GM10847 (cell line): ENCODE data around the gene RPA1.

Source experiments
- POLR2A ChIP-seq: IDR thresholded peaks from 2 replicates; pipeline ENCODE4 v1.6.1; 2011; ENCODE audit not compliant: insufficient read length; ENCODE audit errors: extremely low read depth

Gene RPA1

DNA sequence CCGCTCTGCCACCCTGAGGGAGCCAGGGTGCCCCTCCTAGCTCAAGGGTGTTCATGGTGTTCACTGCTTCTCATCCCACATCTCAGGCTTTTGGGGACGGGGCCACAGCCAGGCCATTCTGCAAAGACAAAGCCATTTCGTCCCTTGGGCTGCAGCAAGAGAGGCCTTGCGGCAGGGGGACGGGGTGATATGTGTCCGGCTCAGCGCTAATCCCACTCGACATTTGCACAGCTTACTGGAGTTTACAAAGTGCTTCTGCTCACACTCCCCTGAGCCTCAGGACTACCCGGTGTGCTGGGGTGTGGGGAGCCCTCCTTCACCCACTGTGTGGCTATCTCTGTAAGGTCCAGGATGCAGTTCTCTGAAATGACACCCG lies 111.0 kb downstream of the RPA1 start:
- TF ChIP-seq POLR2A, result no peak

DNA sequence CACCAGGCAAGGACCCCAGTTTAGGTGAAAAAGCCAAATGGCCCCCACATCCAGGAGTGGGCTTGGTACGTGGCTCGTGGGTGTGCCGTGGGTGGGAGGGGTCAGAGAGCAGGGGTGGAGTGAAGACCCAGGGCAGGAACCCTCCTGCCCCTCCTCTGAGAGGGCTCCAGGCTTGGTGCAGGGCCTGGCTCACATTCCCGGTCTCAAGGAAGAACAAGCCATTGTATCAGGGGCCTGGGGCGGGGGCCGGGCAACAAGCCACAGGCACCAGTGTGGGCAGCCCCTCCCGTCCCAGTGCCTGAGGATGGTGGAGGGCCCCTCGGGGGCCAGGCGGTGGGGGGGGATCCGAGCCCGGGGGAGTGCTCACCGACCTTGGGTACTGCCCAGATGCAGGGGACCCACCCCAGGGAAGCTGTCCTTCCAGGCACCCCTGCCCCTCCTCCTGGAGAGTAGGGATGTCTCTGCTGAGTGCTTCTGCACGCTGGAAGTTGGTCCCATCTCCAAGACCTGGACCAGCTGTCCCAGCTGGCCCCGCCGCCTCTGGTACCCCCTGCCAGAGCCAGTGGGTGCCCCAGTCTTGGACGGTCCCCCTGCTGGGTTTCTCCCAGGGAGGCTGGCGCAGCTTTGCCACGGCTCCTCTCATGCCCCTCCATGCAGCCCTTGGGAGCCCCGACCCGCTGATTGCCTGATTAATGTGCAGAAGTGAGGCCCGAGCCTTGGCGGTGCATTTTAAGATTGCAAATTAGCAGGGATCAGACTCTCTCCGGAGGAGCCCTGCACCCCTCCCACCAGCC lies 111.7 kb downstream of the RPA1 start:
- TF ChIP-seq POLR2A, result no peak

DNA sequence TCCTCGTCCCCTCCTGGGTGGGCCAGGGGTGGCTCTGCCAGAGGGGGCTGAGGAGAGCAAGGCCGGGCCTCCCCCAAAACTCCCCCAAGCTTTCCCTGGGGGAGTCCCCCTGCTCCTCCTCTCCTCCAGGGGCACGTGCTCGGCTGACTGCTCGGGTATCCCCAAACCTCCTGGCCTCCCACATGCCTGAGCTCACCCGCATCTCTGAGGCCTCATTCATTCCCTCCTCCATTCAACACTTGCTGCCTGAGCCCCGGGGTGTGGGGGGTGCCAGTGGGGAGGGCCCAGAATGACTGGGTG lies 112.2 kb downstream of the RPA1 start:
- TF ChIP-seq POLR2A, result no peak

DNA sequence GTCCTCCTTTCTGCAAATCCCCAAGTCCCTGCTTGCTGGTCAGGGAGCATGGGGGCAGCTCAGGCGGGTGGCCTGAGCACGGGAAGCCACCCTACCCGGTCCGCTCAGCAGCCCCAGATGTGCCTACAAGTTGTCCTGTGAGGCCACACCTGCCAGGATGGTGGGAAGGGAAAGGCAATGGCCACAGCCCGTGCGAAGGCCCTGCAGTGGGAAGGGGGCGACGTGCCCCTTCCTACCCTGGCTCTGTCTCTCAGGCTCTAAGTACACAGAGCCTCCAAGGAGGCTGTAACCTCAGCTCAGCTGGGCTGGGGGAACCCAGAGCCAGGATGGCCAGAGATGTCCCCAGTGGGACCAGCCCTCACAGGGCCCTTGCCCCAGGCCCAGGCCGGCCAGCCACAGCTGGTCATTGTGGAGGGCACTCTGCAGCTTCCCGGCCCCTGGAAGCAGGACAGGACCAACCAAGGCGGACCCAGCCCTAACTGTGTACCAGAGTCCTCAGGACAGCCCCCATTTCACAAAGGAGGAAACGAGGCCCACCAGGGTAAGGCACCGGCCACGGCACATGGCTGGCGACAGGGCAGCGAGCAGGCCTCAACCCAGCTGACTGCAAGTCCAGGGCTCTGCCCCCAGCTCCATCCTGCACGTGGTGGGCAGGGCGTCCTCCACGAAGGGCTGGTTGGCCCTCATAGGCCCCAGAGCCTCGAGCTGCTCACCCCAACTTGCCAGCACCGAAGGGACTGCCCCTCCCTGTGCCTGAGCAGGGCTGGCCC lies 113.0 kb downstream of the RPA1 start:
- TF ChIP-seq POLR2A, result no peak

DNA sequence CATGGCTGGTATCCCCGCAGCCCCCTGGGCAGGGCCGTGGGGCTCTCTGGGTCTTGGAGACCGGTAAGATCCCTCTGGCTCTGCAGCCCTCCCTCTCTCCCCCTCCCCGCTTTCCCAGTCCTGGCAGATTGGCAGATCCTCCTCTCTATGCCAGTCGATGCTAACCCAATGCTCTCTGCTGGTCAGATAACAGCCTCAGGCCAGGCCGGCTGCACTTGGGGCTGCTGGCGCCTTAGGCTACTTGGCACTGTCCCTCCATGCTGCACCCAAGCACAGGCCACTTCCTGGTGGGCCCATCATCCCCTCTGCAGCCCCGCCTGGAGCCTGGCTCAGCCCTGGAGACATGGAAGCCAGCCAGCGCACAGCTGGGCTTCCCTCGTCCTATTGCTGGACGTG lies 113.6 kb downstream of the RPA1 start:
- no peak for TF ChIP-seq POLR2A

DNA sequence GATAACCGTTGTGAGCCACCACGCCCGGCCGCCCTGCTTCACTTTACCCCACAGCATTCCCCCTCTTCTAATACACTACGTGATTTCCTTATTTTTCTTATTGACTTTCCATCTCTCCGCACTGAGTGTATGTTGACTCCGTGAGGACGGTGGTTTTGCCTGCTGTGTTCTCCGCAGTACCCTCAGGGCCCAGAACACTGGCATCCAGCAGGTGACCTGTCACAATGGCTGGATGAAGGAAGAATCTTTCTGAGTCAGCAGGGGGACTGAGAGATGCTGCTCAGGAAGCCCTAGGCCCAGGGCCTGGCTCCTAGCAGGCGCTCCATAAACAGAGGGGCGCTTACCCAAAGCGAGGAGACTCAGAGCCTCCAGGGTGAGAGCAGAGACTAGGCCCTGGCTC lies 115.8 kb downstream of the RPA1 start:
- TF ChIP-seq POLR2A, result no peak

DNA sequence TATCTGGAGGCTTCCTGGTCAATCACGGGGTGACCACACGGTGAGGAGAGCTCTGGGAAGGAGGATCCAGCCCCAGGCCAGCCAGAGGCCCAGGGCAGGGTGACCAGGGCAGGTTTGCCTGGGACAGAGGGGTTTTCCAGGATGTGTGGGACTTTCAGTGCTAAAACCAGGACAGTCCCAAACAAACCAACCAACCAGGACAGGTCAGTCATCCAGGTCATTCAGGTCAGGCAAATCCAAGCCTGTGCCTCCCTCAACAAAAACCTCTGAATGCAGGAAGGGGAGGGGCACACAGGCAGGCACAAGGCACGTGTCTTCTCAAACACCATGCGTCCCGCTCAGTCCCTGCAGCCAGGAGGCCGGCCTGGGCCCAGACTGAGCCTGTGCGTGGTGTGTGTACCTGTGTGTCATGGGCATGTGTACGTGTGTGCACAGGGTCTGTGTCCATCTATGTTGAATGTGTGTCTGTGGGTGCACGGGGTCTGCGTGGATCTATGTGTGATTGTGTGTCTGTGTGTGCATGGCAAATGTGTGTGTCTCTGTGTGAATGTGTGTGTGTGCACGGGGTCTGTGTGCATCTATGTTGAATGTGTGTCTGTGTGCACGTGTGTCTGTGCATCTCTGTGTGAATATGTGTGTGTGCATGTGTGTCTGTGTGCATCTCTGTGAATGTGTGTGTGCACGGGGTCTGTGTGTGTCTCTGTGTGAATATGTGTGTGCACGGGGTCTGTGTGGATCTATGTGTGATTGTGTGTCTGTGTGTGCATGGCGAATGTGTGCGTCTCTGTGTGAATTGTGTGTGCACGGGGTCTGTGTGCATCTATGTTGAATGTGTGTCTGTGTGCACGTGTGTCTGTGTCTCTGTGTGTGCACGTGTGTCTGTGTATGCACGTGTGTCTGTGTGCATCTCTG lies 116.5 kb downstream of the RPA1 start:
- no peak for TF ChIP-seq POLR2A

DNA sequence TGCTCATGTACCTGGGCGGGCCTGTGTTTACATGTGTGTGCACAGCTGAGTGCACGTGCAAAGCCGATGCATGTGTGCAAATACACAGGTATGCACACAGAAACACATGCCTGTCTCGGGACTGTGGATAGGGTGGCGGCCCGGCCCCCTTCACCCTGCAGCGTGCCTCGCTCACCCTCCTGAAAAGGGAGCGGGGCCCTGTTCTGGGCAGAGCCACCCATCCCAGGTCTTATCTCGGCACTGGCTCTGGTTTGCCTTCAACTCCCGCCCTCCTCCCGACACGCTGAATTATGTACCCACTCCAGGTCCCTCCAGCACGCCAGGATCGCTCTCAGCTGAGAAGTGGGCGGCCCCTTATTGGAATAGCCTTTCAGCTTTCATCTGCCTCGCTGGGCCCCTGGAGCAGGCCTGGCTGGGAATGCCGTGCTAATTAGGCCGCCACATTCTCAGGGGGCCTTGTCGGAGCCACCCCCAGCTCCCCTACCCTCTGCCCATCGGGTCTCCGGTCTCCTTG lies 117.5 kb downstream of the RPA1 start:
- no peak for TF ChIP-seq POLR2A

DNA sequence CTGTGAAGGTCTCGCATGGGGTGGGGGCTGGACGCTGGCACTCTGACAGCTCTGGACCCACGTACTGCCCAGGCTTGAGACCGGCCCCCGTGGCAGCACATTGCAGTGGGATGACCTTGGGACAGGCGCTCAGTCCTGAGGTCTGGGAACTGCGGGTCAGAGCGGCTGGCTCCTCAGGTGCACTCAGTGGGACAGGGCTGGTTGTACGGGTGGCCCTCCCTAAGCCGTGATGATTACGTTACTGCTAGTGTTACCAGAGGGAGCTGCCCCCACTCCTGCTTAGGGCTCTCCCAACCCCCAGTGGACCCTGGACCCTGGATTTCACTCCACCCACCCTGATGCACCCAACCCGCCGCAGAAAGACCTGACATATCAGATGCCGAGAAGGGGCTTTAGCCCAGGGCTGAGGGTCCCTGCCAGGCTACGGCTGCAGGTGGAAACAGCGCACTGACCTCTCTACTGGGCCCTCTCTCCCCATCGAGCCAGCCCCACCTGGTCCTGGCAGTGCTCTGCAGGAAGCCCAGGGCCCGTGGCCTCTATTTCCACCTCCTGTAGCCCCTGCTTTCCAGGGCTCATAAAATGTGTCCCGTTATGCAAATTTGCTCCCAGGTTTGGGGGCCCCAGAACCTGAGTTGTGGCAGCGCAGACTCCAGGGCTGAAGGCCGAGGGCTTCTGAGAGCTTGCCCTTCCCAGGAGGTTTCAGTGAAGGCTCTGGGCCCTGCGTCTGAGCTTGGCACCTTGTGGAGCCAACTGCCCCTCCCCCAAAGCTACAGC lies 118.1 kb downstream of the RPA1 start:
- no peak for TF ChIP-seq POLR2A

DNA sequence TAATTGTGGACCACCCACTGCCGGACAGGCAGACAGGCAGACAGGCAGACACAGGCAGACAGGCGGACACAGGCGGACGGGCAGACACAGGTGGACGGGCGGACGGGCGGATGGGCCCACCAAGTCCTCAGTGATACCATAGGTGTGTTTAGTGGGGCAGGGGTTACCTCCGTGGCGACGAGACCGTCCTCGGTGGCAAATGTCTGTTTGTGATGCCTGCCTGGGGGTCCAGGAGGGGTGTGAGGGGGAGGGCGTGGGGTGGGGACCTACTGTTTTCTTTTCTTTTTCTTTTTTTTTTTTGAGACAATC lies 118.7 kb downstream of the RPA1 start:
- no peak for TF ChIP-seq POLR2A
